Caco-2 (cell line): Measurements from ENCODE around the gene TRPM2. TPM values are rescaled to one million over a fixed set of nuclear protein-coding genes. Genes with fewer than 3 reads are reported as not detected.

Experiments used
- BruUV-seq: library from RNA; stranded (reverse); fragments of 400-500 nt; replicated peaks from 2 replicates; lab custom pipeline; 2021; lab: Mats Ljungman, UMichigan
- CTCF ChIA-PET: fragments of 300-600 bp; sonication (Branson Sonifier 250); formaldehyde crosslinking; loops from one replicate; lab custom pipeline; 2022; ENCODE audit warnings: antibody characterized with exemption; lab: Charles Lee
- POLR2A ChIA-PET: fragments of 300-600 bp; sonication (Branson Sonifier 250); formaldehyde crosslinking; loops from one replicate; lab custom pipeline; 2022; ENCODE audit warnings: antibody characterized with exemption; lab: Charles Lee
- DNase-seq, 2 experiments: peaks; one replicate each; pipeline versions ENCODE4 v3.0.0 to v3.0.0-alpha.2; 2020 to 2022
- H3K27me3 ChIP-seq: replicated peaks from 2 replicates; pipeline ENCODE4 v1.6.0; 2011; ENCODE audit warnings: low read length; ENCODE audit not compliant: control insufficient read depth, insufficient read depth
- H3K36me3 ChIP-seq: 2 replicates; pipeline ENCODE4 v1.5.1; 2011; ENCODE audit warnings: low read length; ENCODE audit not compliant: control insufficient read depth, insufficient read depth
- H3K4me1 ChIP-seq: fragments of 250-450 bp; sonication (Bioruptor Pico); 2 replicates; pipeline ENCODE4 v1.5.1; 2020; ENCODE audit warnings: mild to moderate bottlenecking
- H3K4me3 ChIP-seq: 2 replicates; pipeline ENCODE4 v1.5.1; 2011; ENCODE audit warnings: low read depth, mild to moderate bottlenecking, control low read depth, low read length
- H3K9me3 ChIP-seq: fragments of 250-450 bp; sonication (Bioruptor Pico); 2 replicates; pipeline ENCODE4 v1.5.1; 2020; ENCODE audit warnings: mild to moderate bottlenecking, moderate library complexity
- H3K27ac Mint-ChIP-seq: one replicate; pipeline ENCODE4 v1.8.0; 2022; ENCODE audit warnings: mixed read lengths; ENCODE audit not compliant: unreplicated experiment
- H3K27me3 Mint-ChIP-seq: one replicate; pipeline ENCODE4 v1.8.0; 2022; ENCODE audit warnings: mixed read lengths; ENCODE audit not compliant: insufficient read depth, unreplicated experiment
- H3K36me3 Mint-ChIP-seq: one replicate; pipeline ENCODE4 v1.8.0; 2022; ENCODE audit warnings: mild to moderate bottlenecking, mixed read lengths; ENCODE audit not compliant: insufficient read depth, unreplicated experiment
- H3K4me1 Mint-ChIP-seq: one replicate; pipeline ENCODE4 v1.8.0; 2022; ENCODE audit warnings: low read depth, mixed read lengths; ENCODE audit not compliant: unreplicated experiment
- H3K4me3 Mint-ChIP-seq: one replicate; pipeline ENCODE4 v1.8.0; 2022; ENCODE audit warnings: mild to moderate bottlenecking, moderate library complexity, mixed read lengths; ENCODE audit not compliant: unreplicated experiment
- H3K9me3 Mint-ChIP-seq: one replicate; pipeline ENCODE4 v1.8.0; 2022; ENCODE audit warnings: mixed read lengths; ENCODE audit not compliant: unreplicated experiment
- CTCF ChIP-seq, 2 experiments: fragments of 200-600 bp in 1 of 2; IDR thresholded peaks; 1 replicate in 1 of 2; 2 replicates in 1 of 2; pipeline versions ENCODE4 v1.5.1 to v1.8.0; 2011 to 2022; ENCODE audit warnings: antibody characterized with exemption in 1 of 2, control low read depth in 1 of 2, inconsistent platforms in 1 of 2, low read depth in 1 of 2, low read length in 1 of 2, mild to moderate bottlenecking in 1 of 2, moderate library complexity in 1 of 2; ENCODE audit not compliant: insufficient read depth in 1 of 2, severe bottlenecking in 1 of 2, unreplicated experiment in 1 of 2
- intact Hi-C: fragments of 100-400 bp; cut with micrococcal nuclease; formaldehyde crosslinking; loops from one replicate; pipeline ENCODE4 v1.10.0; 2022; ENCODE audit not compliant: unreplicated experiment
- total RNA-seq: library from RNA; stranded (reverse); gene quantifications from 2 replicates; pipeline ENCODE4 v1.2.3, GENCODE V29; 2022

Gene TRPM2
- total RNA-seq, 1 experiment from 2014 or later = 0.20 TPM

GRCh38 chr21:44450999-44451398 lies 97.6 kb downstream of the TRPM2 start:
- ChIA-PET POLR2A (no interaction called here), CTCF (no interaction called here)
- DNase-seq = peak in 1 of 2 experiments; percentile 15
- H3K4me1 ChIP-seq = peaks cover 9% of the 10 kb centered on the region; the same call in 1 of the 2 replicates
- H3K27me3 ChIP-seq = no peaks in the 10 kb centered on the region
- no peak overlapping the region for H3K4me3 ChIP-seq
- peaks cover 7% of the 10 kb centered on the region for H3K9me3 Mint-ChIP-seq
- no peaks in the 10 kb centered on the region for H3K36me3 ChIP-seq
- no peaks in the 10 kb centered on the region for H3K4me1 Mint-ChIP-seq
- BruUV-seq = no TSS peak
- no peak for TF ChIP-seq CTCF (IDR thresholded peaks at IDR 0.05; ENCODE audit: insufficient read depth in 1 of 2, low read depth in 1 of 2, low read length in 1 of 2, severe bottlenecking in 1 of 2, unreplicated experiment in 1 of 2)
- H3K27me3 Mint-ChIP-seq = no peaks in the 10 kb centered on the region
- H3K27ac Mint-ChIP-seq = no peak overlapping the region
- no peaks in the 10 kb centered on the region for H3K36me3 Mint-ChIP-seq
- H3K9me3 ChIP-seq = no peaks in the 10 kb centered on the region
- intact Hi-C loops = no loop called here
- H3K4me3 Mint-ChIP-seq = no peak overlapping the region

GRCh38 chr21:44453120-44453519 lies 99.7 kb downstream of the TRPM2 start:
- H3K4me1 ChIP-seq = peaks cover 20% of the 10 kb centered on the region
- intact Hi-C loops = no loop called here
- no TSS peak for BruUV-seq
- no peaks in the 10 kb centered on the region for H3K36me3 ChIP-seq
- no peak for TF ChIP-seq CTCF (IDR thresholded peaks at IDR 0.05; ENCODE audit: insufficient read depth in 1 of 2, low read depth in 1 of 2, low read length in 1 of 2, severe bottlenecking in 1 of 2, unreplicated experiment in 1 of 2)
- no peak overlapping the region for H3K27ac Mint-ChIP-seq
- CTCF ChIA-PET = no interaction called here
- peaks cover 7% of the 10 kb centered on the region for H3K9me3 Mint-ChIP-seq
- H3K4me1 Mint-ChIP-seq = no peaks in the 10 kb centered on the region
- H3K36me3 Mint-ChIP-seq = no peaks in the 10 kb centered on the region
- no peaks in the 10 kb centered on the region for H3K9me3 ChIP-seq
- no peak for DNase-seq
- POLR2A ChIA-PET = no interaction called here
- no peak overlapping the region for H3K4me3 ChIP-seq
- no peaks in the 10 kb centered on the region for H3K27me3 Mint-ChIP-seq
- no peaks in the 10 kb centered on the region for H3K27me3 ChIP-seq
- no peak overlapping the region for H3K4me3 Mint-ChIP-seq

GRCh38 chr21:44454058-44454457 lies 100.6 kb downstream of the TRPM2 start:
- ChIA-PET CTCF (no interaction called here), POLR2A (interaction anchor here (0.6 kb wide), 1 partner anchor 487 kb away, joined by 3 read pairs; no protein-coding TSS in a partner anchor)
- no peak for TF ChIP-seq CTCF (IDR thresholded peaks at IDR 0.05; ENCODE audit: insufficient read depth in 1 of 2, low read depth in 1 of 2, low read length in 1 of 2, severe bottlenecking in 1 of 2, unreplicated experiment in 1 of 2)
- Mint-ChIP-seq H3K27me3 (no peaks in the 10 kb centered on the region), H3K4me3 (peak overlapping the region; percentile 71), H3K36me3 (no peaks in the 10 kb centered on the region), H3K9me3 (peaks cover 7% of the 10 kb centered on the region), H3K4me1 (peaks cover 7% of the 10 kb centered on the region), H3K27ac (no peak overlapping the region)
- intact Hi-C loops = no loop called here
- H3K27me3 ChIP-seq = no peaks in the 10 kb centered on the region
- H3K4me1 ChIP-seq = peaks cover 18% of the 10 kb centered on the region
- BruUV-seq = no TSS peak
- H3K36me3 ChIP-seq = no peaks in the 10 kb centered on the region
- H3K9me3 ChIP-seq = no peaks in the 10 kb centered on the region
- DNase-seq = no peak
- H3K4me3 ChIP-seq = no peak overlapping the region
